Activated naive CD8-positive, alpha-beta T cell treated with anti-CD3 and anti-CD28 coated beads, Interleukin-2, amount 10 ng/mL, durations not matched to agents 7 days and 5 days (primary cell): ENCODE results near the gene POLR3E. TPM values are rescaled to one million over a fixed set of nuclear protein-coding genes. Genes with fewer than 3 reads are reported as not detected.
"Not testable (repeated sequence)": the region's sequence is repeated elsewhere in the genome, so short reads cannot be mapped to it uniquely, and the experiment has no call there.

Experiments used
- ATAC-seq: fragments of 150-1000 bp; cut with Tn5 transposase; one replicate; pipeline ENCODE4 v1.10.0; 2021; ENCODE audit warnings: low read depth, moderate library complexity
- POLR2A ChIA-PET: fragments of 350-600 bp; sonication (Branson Sonifier 250); formaldehyde crosslinking; loops from one replicate; lab custom pipeline; 2021; ENCODE audit warnings: antibody characterized with exemption; lab: Charles Lee
- DNase-seq: peaks from one replicate; pipeline ENCODE4 v3.0.0; 2021
- H3K27ac Mint-ChIP-seq: one replicate; pipeline ENCODE4 v1.8.0; 2022; ENCODE audit warnings: mild to moderate bottlenecking, mixed read lengths
- H3K27me3 Mint-ChIP-seq: one replicate; pipeline ENCODE4 v1.8.0; 2022; ENCODE audit warnings: mild to moderate bottlenecking, moderate library complexity, mixed read lengths
- H3K36me3 Mint-ChIP-seq: one replicate; pipeline ENCODE4 v1.8.0; 2021; ENCODE audit warnings: mild to moderate bottlenecking, mixed read lengths
- H3K4me1 Mint-ChIP-seq: one replicate; pipeline ENCODE4 v1.8.0; 2021; ENCODE audit warnings: mixed read lengths
- H3K4me3 Mint-ChIP-seq: one replicate; pipeline ENCODE4 v1.8.0; 2022; ENCODE audit warnings: mild to moderate bottlenecking, moderate library complexity, mixed read lengths
- H3K9me3 Mint-ChIP-seq: one replicate; pipeline ENCODE4 v1.8.0; 2021; ENCODE audit warnings: mixed read lengths
- total RNA-seq, 2 experiments: library from RNA; stranded (reverse); gene quantifications; one replicate each; pipeline ENCODE4 v1.2.3, GENCODE V29; 2021

POLR3E gene
- total RNA-seq, 2 experiments from 2014 or later, result 53.2 to 56.9 TPM

DNA sequence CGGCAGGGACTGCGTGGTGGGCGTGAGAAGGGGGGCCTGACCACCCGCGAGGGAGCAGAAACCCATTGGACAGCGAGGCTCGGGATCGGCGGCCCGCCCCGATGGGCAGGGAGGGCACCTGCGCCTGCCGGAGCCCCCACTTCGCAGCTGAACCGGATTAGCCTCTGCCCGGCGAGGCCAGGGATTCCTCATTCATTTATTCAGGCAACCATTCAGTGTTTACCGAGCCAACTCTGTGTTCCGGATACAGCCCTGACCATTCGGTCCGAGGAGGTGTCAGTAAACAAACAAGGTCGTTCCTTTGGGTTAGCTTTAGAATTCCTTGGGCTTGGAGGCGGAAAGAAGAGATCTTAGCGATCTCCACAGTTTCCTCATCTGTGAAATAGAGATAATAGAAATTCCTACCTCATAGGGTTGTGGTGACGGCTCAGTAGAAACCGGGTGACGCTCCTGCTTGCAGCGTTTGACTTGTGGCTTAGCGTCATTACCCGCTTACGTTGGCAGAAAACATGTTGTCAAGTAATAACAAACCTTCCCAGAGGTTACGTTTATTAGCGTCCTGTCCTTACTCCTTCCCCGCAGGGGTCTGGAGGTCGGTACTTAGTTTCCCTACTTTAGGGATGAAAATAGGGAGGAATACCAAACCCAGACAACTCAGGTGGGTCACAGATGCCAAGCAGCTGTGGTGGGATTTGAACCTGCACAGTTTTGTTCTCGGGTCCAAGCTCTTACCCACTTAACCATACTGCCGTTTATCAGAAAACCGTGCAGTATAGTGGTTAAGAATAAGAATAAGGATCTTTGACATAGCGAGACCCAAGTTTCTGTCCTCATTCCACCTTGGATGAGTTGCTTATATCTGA lies 893 bp downstream of the POLR3E start:
- Mint-ChIP-seq H3K9me3 (no peaks in the 10 kb centered on the region), H3K4me3 (peak overlapping the region; percentile 93), H3K36me3 (peaks cover 10% of the 10 kb centered on the region), H3K27me3 (peaks cover 2% of the 10 kb centered on the region), H3K27ac (peak overlapping the region; percentile 95), H3K4me1 (peaks cover 32% of the 10 kb centered on the region)
- DNase-seq (peak; percentile 63), ATAC-seq (peak; percentile 43)
- POLR2A ChIA-PET, result interaction anchor here (1.3 to 4.0 kb wide), 6 partner anchors 58 to 107 kb away, joined by 4 to 38 read pairs (median 9); partner anchors contain the start of gene EEF2K

DNA sequence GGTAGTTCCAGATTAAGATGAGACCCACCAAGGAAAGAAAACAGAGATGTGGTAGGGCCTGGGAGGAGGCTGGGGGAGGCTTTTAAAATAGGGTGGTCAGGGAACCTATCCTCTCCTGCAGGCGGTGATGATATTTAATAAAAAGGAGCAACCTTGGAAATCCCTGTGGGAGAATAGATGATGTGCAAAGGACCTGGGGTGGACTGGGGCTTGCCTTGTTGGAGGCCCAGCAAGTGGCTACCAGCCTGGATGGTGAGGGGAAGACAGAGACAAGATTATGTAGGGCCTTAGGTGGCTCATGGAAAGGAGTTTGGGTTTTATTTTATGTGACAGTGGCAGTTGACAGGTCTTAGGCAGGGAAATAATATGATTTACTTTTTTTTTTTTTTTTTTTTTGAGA lies 1.8 kb downstream of the POLR3E start:
- H3K36me3 Mint-ChIP-seq, result peaks cover 13% of the 10 kb centered on the region
- peak overlapping the region; percentile 93 for H3K4me3 Mint-ChIP-seq
- no peaks in the 10 kb centered on the region for H3K9me3 Mint-ChIP-seq
- peaks cover 32% of the 10 kb centered on the region for H3K4me1 Mint-ChIP-seq
- H3K27me3 Mint-ChIP-seq, result peaks cover 2% of the 10 kb centered on the region
- H3K27ac Mint-ChIP-seq, result peak overlapping the region; percentile 95
- DNase-seq, result no peak
- POLR2A ChIA-PET, result interaction anchor here (0.7 to 4.0 kb wide), 6 partner anchors 59 to 228 kb away, joined by 4 to 38 read pairs (median 6); partner anchors contain the start of gene EEF2K
- no peak for ATAC-seq

DNA sequence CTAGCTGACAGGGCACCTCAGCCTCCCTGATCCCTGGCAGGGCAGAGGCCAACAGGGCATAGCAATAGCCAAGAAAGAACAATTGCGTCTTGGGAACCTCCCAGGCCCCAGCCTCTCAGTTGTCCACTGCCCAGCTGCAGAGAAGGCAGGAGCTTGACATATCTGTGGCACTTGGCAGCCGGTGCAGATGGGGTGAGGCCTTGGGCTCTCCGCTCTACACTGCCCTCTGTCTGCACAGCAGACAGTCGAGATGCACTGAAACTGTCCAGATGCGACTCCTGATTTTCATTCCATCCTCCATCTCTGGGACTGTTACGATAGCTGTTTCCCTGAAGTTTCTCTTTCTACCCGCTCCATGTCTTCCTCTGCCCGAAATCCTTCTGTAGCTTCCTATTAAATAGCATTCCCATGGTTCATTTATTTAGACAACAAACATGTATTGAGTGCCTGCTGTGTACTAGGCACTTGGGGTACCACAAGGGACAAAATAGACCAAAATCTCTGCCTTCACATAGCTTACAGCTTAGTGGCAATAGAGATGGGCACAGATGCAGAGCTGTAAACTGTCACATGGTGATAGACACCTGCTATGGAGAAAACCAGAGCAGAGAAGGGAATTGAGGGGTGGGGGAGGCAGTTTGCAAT lies 3.3 kb downstream of the POLR3E start:
- no peaks in the 10 kb centered on the region for H3K9me3 Mint-ChIP-seq
- H3K27me3 Mint-ChIP-seq, result no peaks in the 10 kb centered on the region
- H3K36me3 Mint-ChIP-seq, result peaks cover 17% of the 10 kb centered on the region
- peak; percentile 14 for ATAC-seq
- H3K27ac Mint-ChIP-seq, result peak overlapping the region; percentile 31
- peaks cover 35% of the 10 kb centered on the region for H3K4me1 Mint-ChIP-seq
- peak; percentile 59 for DNase-seq
- H3K4me3 Mint-ChIP-seq, result no peak overlapping the region
- POLR2A ChIA-PET, result interaction anchor here (0.5 kb wide), 1 partner anchor 104 kb away, joined by 7 read pairs; no protein-coding TSS in a partner anchor

DNA sequence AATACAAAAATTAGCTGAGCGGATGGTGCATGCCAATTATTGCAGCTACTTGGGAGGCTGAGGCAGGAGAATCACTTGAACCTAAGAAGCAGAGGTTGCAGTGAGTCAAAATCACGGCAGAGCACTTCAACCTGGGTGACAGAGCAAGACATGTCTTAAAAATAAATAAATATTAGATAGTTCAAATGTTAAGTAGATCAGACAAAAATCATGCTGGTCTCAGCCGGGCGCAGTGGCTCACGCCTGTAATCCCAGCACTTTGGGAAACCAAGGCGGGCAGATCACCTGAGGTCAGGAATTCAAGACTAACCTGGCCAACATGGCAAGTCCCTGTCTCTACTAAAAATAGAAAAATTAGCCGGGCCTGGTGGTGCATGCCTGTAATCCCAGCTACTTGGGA lies 4.2 kb downstream of the POLR3E start:
- POLR2A ChIA-PET, H3K27ac Mint-ChIP-seq, DNase-seq, H3K9me3 Mint-ChIP-seq, ATAC-seq, H3K4me3 Mint-ChIP-seq, H3K27me3 Mint-ChIP-seq: not testable (repeated sequence)
- Mint-ChIP-seq H3K4me1 (peaks cover 30% of the 10 kb centered on the region), H3K36me3 (peaks cover 17% of the 10 kb centered on the region)

DNA sequence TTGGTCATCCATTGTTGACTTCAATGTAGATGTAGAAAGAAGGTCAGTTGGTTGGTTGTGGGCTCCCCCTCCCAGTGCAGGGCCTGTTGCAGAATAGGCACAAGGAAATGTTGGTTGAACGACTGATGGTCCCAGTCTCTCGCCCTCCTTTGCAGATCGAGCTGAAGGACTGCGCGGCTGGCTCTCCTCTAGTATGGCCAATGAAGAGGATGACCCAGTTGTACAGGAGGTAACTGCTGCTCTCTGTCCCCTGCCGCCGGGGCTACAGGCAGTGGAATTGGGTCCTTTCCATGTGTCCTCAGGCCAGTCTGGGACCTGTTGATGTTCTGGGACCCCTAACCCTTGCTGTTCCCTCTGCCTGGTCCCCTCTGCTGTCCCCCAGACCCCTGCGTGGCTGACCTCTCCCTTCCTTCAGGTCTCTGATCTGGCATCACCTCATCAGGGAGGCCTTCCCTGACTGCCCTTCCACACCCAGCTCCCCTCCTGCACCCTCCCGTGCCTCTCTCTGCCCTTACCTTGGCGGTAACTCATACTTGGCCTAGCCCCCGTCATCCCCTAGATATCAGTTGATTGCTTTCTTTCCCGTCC lies 5.7 kb downstream of the POLR3E start:
- Mint-ChIP-seq H3K36me3 (peaks cover 14% of the 10 kb centered on the region), H3K27me3 (no peaks in the 10 kb centered on the region), H3K4me1 (peaks cover 30% of the 10 kb centered on the region), H3K4me3 (no peak overlapping the region), H3K27ac (no peak overlapping the region), H3K9me3 (no peaks in the 10 kb centered on the region)
- ATAC-seq, result no peak
- no peak for DNase-seq
- POLR2A ChIA-PET, result interaction anchor here (0.6 kb wide), 1 partner anchor 335 kb away, joined by 3 read pairs; no protein-coding TSS in a partner anchor

DNA sequence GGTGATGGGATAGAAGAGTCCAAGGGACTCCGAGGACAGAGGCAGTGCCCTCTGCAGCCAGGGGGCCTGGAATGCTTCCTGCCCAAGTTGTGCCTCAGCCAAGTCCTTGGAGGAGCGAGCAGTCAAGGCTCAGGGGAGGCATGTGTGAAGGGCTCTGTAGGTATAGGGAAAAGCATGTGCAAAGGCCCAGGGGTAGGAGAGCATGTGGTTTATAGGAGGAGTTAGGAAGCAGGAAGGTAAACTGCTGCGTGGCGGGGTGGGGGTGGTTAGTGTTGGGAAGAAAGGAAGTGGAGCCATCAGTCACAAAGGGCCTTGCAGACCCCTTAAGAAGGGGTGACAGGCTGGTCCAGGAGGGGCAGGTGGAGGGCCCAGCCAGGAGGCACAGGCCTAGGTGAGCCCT lies 7.2 kb downstream of the POLR3E start:
- no peak for ATAC-seq
- Mint-ChIP-seq H3K36me3 (peaks cover 14% of the 10 kb centered on the region), H3K4me3 (no peak overlapping the region), H3K27me3 (no peaks in the 10 kb centered on the region), H3K4me1 (peaks cover 21% of the 10 kb centered on the region), H3K27ac (peak overlapping the region; percentile 65), H3K9me3 (no peaks in the 10 kb centered on the region)
- DNase-seq, result no peak
- POLR2A ChIA-PET, result no interaction called here

DNA sequence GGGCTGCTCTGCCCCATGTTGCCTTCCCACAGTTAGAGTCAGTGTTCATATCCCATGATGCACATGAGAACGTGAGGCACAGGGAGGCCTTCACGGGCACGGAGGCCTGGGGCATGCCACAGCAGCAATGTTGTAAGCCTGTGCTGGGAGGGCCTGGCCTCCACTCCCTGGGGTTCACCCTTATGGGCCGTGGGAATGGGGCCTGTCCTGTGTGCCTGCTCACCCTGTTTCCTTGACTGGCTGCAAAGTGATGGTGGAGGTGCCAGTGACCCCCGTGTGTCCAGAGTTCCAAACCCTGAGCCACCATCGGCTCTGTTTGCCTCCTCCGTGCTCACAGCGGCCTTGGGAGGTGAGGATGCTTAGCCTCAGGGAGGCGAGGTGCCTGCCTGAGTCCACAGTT lies 9.6 kb downstream of the POLR3E start:
- DNase-seq (no peak), ATAC-seq (no peak)
- peaks cover 5% of the 10 kb centered on the region for H3K4me1 Mint-ChIP-seq
- no peaks in the 10 kb centered on the region for H3K27me3 Mint-ChIP-seq
- H3K27ac Mint-ChIP-seq, result no peak overlapping the region
- POLR2A ChIA-PET, result no interaction called here
- no peaks in the 10 kb centered on the region for H3K9me3 Mint-ChIP-seq
- H3K4me3 Mint-ChIP-seq, result no peak overlapping the region
- peaks cover 15% of the 10 kb centered on the region for H3K36me3 Mint-ChIP-seq

DNA sequence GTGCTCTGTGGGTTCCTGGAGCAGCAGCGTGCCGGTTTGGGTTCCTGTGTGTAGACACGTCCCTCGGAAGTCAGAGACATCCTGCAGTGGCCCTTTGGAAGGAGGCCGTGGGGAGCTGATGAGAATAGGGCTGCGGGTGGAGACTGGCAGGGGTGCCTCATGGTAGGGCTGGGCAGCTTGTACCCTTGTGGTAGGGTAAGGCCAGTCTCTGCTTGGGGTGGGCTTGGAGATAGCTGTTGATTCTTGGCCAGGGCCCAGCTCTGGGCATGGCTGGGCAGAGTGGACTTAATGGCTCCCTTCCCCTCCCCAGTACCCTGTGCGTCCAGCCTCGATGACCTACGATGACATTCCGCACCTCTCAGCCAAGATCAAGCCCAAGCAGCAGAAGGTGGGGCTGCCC lies 10.6 kb downstream of the POLR3E start:
- no peaks in the 10 kb centered on the region for H3K9me3 Mint-ChIP-seq
- H3K4me1 Mint-ChIP-seq, result peaks cover 3% of the 10 kb centered on the region
- DNase-seq (no peak), ATAC-seq (no peak)
- POLR2A ChIA-PET, result no interaction called here
- no peaks in the 10 kb centered on the region for H3K27me3 Mint-ChIP-seq
- peaks cover 16% of the 10 kb centered on the region for H3K36me3 Mint-ChIP-seq
- no peak overlapping the region for H3K27ac Mint-ChIP-seq
- H3K4me3 Mint-ChIP-seq, result no peak overlapping the region

DNA sequence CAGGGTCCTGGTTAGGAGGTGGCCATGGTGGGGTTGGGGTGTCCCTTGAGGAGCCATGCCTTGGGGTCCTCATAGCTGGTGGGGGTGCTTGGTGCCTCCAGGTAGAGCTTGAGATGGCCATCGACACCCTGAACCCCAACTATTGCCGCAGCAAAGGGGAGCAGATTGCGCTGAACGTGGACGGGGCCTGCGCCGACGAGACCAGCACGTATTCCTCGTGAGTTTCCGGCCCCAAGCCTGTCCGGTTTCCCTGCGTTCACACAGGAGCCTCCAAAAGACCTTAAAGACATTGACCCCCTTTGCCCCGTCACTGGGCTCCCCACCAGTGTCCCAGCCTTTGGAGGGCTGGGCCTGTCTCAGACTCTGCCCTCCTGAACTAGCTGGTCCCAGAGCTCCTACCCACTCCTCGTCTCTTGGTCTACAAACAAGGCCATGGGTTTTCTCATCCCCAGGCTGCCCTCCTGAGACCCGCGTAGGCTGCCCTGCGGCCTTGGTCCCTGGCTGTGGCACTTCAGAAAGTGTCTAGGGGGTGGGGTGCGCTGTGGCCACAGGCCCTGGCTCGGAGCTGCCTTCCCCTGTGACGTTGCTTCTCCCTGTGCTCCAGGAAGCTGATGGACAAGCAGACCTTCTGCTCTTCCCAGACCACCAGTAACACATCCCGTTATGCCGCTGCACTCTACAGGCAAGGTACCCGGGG lies 11.8 kb downstream of the POLR3E start:
- Mint-ChIP-seq H3K27ac (no peak overlapping the region), H3K4me1 (peaks cover 4% of the 10 kb centered on the region), H3K36me3 (peaks cover 13% of the 10 kb centered on the region), H3K9me3 (no peaks in the 10 kb centered on the region), H3K4me3 (no peak overlapping the region), H3K27me3 (no peaks in the 10 kb centered on the region)
- POLR2A ChIA-PET, result no interaction called here
- ATAC-seq (no peak), DNase-seq (no peak)

DNA sequence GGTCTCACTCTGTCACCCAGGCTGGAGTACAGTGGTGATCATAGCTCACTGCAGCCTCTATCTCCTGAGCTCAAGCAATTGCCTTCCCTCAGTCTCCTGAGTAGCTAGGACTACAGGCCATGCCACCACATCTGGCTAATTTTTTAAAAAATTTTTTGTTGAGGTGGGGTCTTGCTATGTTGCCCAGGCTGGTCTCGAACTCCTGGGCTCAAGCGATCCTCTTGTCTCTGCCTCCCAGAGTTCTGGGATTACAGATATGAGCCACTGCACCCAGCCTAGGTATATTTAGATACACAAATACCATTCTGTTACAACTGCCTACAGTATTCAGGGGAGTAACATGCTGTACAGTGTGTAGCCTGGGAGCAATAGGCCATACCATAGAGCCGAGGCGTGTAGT lies 14.3 kb downstream of the POLR3E start:
- Mint-ChIP-seq H3K9me3 (no peaks in the 10 kb centered on the region), H3K36me3 (peaks cover 9% of the 10 kb centered on the region), H3K4me3 (no peak overlapping the region), H3K27me3 (no peaks in the 10 kb centered on the region), H3K27ac (no peak overlapping the region), H3K4me1 (peaks cover 1% of the 10 kb centered on the region)
- no peak for DNase-seq
- ATAC-seq, result no peak
- POLR2A ChIA-PET, result no interaction called here

DNA sequence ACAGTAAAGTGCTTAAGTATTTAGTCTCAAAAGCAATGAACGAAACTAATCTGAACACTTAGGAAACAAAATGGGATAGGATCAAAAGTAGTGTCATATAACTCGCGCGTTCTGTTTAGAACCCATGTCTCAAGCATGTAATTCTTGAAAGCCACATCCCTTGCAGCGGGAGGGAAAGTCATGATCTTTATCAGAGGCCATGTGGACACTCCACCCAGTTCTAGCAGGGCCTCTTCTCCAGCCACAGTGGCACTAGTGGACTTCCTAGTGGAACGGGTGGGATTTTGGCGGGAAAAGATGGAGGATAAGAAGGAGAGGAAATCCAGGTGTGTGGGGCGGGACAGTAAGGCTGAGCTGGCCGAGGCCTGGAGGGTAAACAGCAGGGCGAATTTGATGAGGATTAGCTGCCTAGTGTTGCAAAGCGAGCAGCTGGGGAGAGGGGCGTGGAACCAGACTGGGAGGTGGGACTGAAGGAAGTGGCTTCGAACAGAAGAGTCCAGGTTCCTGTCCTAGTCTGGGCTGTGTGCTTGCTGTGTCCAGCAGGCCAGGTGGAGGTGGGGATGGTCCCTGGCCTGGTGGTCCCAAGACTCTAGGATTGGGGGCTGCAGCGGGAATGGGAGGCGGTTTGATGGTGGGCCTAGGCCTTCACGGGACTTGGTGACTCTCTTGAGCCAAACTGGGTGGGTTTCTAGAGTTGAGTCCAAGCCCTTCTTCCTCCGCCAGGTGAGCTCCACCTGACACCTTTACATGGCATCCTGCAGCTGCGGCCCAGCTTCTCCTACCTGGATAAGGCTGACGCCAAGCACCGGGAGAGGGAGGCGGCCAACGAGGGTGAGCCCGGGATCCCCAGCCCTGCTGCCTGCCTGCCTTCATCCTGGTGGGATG lies 15.9 kb downstream of the POLR3E start:
- Mint-ChIP-seq H3K36me3 (peaks cover 10% of the 10 kb centered on the region), H3K27ac (no peak overlapping the region), H3K9me3 (no peaks in the 10 kb centered on the region), H3K4me1 (peaks cover 1% of the 10 kb centered on the region), H3K27me3 (no peaks in the 10 kb centered on the region), H3K4me3 (no peak overlapping the region)
- POLR2A ChIA-PET, result no interaction called here
- ATAC-seq (no peak), DNase-seq (peak; percentile 17)

DNA sequence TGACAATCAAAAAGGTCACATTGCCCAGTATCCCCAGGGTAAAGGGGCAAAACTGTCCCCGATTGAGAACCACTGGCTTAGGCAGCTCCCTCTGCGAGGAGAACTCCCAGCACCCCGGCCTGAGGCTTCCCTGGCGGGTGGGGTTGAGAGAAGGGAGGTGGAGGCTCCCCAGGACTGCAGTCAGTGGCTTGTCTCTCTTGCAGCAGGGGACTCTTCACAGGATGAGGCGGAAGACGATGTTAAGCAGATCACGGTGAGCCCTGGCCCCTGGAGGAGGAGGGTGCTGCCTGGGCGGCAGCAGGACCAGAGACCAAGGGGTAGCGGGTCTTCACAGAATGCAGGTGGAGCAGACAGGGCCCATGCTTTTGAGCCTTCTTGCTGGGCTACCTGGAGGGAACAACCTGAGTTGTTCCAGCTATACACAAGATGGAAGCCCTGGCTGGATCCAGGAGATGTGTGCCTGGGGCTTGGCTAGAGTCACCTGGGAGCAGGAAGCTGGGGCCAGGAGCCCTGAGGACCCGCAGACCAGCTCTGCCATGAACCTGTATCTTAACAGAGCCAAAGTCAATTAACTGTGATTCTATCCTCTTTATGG lies 16.8 kb downstream of the POLR3E start:
- no peak overlapping the region for H3K4me3 Mint-ChIP-seq
- POLR2A ChIA-PET, result no interaction called here
- no peak overlapping the region for H3K27ac Mint-ChIP-seq
- H3K27me3 Mint-ChIP-seq, result no peaks in the 10 kb centered on the region
- DNase-seq, result no peak
- peaks cover 1% of the 10 kb centered on the region for H3K4me1 Mint-ChIP-seq
- no peaks in the 10 kb centered on the region for H3K9me3 Mint-ChIP-seq
- peaks cover 9% of the 10 kb centered on the region for H3K36me3 Mint-ChIP-seq
- ATAC-seq, result no peak
